HG03045 (cell line): ENCODE results near the gene SCAMP2.
A peak's percentile ranks its signal among the peaks of the same experiment; 100 is the strongest.

ENCODE experiments used
- ATAC-seq: cut with Tn5 transposase; IDR thresholded peaks from one replicate; pipeline ENCODE4 v1.9.1; 2021; ENCODE audit warnings: mild to moderate bottlenecking, moderate library complexity; ENCODE audit not compliant: unreplicated experiment

The SCAMP2 gene

GRCh38 chr15:74863239-74864056, 9.7 kb downstream of the SCAMP2 start:
- no peak for ATAC-seq

GRCh38 chr15:74858369-74858740, 14.8 kb downstream of the SCAMP2 start:
- no peak for ATAC-seq

DNA sequence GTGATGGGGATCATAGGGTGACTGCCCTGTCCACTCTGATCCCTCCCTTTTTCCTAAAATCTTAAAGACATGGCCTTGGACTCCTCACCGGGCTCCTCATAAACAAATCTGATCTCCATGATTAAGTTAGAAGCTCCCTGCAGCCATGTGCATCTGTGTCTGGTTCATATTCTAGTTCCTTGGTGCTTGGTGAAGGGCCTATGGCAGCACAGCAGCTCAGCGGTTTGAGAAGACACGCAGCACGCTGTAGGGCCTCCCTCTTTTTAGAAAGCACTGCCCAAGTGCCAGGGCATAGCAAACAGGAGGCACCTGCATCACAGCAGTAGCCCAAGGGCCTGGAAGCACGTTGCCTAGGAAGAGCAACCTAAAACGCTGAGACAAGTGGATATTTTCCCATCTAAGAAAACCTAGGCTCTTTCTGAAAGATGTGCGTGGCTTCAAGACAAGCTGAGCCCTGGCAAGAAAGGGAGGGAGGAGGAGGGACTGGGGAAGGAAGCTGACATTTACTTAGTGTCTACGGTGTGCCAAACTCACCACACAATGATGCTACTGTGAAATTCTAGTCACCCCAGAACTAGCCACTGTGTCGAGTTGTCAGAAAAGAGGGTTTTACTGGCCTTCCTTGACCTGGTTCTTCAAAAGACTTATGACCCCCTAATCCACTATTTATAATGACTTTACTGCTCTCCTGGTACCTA, 15.3 kb downstream of the SCAMP2 start:
- ATAC-seq = no peak

GRCh38 chr15:74857082-74857655, 16.0 kb downstream of the SCAMP2 start:
- ATAC-seq = peak; percentile 75

DNA sequence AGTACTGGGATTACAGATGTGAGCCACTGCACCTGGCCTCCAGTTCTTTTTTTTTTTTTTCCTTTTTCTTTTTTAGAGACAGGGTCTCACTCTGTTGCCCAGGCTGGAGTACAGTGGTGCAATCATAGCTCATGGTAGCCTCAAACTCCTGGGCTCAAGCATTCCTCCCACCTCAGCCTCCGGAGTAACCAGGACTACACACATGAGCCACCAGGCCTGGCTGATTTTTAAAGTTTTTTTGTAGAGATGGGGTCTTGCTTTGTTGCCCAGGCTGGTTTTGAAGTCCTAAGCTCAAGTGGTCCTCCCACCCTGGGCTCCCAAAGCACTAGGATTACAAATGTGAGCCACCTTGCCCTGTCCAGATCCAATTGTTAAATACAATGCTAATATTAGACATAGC, 16.6 kb downstream of the SCAMP2 start:
- ATAC-seq = no peak

DNA sequence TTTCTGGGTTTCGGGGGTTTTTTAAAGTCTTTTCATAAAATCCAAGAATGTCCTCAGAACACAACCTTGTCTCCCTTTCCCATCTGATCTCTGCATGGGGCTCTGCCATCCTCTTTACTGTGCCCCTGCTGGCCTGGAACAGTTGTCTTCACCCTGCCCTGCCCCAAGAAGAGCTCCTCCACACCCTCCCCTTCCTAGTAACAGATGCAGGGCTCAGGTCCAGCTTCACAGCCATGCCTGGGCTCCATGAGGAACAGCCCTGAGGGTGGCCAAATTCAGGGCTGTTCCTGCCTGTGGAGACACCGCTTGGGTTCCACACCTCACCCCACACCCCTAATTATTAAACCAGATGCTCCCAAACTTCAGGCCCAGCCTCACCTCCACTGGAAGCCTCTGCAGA, 17.3 kb downstream of the SCAMP2 start:
- no peak for ATAC-seq

- ATAC-seq = no peak
Measured at GRCh38 chr15:74854453-74855022, 18.6 kb downstream of the SCAMP2 start.

DNA sequence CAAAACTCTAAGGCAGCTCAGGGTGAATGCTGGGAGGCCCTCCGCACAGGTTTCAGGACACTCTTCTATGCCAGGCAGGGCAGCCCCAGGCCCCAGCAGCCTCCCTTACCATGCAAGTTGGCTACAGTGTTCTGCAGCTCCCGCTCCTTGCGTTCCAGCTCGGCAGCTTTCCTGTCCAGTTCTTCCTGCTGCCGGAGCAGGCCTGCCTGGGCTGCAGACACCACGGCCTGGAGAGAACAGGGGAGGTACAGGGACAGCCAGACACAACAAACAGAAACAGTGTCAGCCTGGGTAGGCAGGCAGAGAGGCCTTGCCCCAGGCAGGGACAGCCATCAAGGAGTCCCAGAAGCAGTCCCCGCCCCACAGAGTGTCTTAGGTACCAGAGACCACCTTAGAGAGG, 21.2 kb downstream of the SCAMP2 start:
- no peak for ATAC-seq

DNA sequence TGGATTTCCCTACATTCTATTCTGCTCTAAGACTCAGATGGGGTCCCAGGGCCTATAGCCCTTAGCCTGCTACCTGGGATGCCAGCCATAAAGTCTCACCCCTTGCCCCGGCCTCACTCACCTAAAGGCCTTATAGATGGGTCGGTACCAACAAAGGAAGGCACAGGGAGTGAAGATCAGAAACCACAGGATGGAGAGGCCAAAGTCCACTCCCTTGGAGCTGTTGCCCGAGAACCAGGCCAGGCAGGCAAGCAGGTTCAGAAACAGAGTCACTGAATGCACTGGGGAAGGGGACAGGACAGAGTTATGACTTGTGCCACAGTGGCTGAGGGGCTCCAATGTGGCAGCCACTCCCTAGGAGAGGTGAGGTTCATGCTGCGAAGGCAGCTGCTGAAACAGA, 22.8 kb downstream of the SCAMP2 start:
- ATAC-seq = no peak

DNA sequence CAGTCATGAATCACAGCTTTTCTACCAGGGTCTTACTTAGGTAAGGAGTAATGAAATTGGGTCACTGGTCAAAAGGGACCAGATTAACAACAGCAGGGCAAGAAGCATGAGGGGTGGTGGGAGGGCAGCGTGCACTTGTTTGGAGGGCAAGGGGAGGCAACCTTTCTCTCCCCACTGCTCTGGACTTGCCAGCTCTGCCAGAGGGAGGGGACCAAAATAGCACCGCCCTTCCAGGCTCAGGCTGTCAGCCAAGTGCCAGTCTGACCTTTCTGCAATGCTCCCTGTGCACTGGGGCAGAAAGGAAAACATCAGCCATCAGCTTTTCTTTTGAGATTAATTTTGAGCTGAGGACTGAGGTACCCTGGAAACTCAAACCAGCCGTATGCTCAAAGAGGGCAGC, 25.7 kb downstream of the SCAMP2 start:
- no peak for ATAC-seq

GRCh38 chr15:74845581-74845980, 27.6 kb downstream of the SCAMP2 start:
- no peak for ATAC-seq

DNA sequence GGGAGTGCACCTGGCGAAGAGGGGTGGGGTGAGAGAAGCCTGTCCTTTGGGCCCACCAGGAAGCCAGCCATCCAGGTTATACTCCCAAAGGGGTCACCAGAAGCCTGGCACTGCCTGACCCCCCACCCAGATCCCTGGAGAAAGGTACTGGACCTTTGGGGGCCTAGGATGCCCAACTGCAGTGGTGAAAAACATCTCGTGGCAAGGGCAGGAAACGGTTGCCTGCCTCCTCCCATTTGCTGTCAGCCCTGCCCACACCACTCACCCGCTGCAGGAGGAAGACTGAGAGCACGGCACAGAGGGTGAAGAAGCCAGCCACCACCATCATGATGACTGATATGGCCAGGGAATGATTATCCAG, 28.0 kb downstream of the SCAMP2 start:
- no peak for ATAC-seq

DNA sequence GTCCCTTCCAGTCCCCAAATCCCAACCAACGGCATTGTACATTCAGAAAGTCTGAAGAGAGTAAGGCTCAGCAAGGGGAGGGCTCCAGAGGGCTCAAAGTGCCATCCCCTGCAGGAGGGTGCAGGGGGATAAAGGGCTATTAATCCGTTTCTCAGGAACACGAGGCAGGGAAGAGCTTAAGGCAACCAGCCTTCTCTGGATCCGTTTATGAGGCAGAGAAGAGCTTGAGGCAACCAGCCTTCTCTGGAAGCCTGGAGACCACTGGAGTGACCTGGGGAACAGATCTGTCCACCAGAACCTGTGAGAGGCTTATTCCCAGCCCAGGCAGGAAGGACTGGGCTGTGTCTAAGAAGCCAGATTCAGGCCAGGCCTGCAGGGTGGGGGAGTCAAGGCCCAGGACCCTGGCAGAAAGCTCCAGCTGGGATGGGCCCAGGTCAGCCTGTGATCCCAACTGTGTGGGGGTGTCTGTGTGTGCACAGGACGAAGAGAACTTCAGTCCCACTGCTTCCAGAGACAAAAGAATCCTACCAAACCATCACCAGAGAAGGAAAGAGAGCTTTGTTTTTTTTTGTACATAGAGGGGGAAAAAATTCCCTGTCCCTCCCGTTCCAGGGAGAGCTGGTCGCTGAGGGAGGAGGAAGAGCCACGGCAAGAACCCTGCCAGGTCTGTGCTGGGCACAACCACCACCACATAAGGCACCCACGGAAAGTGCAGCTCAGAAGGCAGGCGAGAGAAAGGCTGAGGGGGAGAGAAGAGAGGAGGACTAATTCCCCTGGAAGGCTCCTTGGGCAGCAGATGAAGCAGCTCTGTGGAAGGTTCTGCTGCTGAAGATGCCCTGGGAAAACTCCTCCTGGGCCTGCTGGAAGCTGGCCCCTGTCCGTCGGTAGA, 28.6 kb downstream of the SCAMP2 start:
- no peak for ATAC-seq

- no peak for ATAC-seq
Measured at GRCh38 chr15:74843891-74844299, 29.3 kb downstream of the SCAMP2 start.

- ATAC-seq = no peak
Measured at GRCh38 chr15:74843445-74843828, 29.7 kb downstream of the SCAMP2 start.

- ATAC-seq = peak; percentile 86
Measured at GRCh38 chr15:74842581-74843444, 30.4 kb downstream of the SCAMP2 start, which contains the start of gene ULK3. Gene ULK3 (minus strand): TSS chr15:74843156. CDS start chr15:74843105, 51 bp downstream.

- ATAC-seq = no peak
Measured at GRCh38 chr15:74841891-74842373, 31.2 kb downstream of the SCAMP2 start.

DNA sequence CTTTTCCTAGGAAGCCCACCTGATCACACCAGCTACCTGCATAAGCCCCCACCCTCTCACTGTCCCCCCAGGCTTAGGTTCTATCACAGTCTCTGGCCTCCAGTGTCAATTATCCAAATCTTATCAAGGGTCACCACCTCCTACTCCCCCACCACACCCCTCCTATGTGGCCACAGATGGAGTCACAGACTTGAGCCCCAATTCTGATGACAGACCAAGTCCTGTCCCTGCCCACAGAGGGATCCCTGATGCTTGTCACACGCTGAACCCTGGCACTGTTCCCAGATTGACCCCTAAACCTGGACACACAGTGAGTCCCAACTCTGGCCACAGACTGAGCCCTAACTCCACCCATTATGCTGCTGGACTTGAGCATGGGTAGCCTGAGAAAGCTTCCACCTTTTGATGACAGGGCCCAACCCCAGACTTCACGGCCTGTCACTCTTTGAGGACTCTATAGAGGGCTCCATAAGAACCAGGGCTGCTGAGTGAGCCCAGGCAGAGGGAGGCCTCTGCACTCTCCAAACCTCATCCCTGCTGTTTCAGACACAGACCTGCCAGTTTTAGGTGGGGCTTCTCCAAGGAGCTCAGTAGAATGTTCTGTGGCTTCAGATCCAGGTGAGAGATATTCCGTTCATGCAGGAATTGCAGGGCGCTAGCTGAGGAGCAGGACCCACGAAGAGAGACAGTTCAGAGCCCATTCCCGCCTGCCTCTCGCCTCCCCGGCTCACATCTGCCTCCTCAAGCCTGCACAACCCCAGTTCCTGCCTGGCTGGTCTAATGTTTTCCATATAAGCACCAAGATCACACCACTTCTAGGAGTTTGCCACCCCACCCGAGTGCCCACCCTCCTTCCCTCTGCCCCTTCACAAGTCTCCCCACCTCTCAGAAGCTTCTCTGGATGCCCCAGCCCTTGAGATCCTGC, 32.1 kb downstream of the SCAMP2 start:
- no peak for ATAC-seq
